Activated CD8-positive, alpha-beta T cell treated with anti-CD3 and anti-CD28 coated beads for 36 hours (primary cell): ENCODE results near the gene NEU3. TPM values are rescaled to one million over a fixed set of nuclear protein-coding genes. Genes with fewer than 3 reads are reported as not detected.
"Not testable (repeated sequence)": the region's sequence is repeated elsewhere in the genome, so short reads cannot be mapped to it uniquely, and the experiment has no call there.

Experiments used
- ATAC-seq: fragments of 200-7000 bp; cut with Tn5 transposase; one replicate; pipeline ENCODE4 v1.10.0; 2021; ENCODE audit warnings: mild to moderate bottlenecking, moderate library complexity
- CTCF ChIA-PET: fragments of 350-600 bp; sonication (Branson Sonifier 250); formaldehyde crosslinking; loops from one replicate; lab custom pipeline; 2021; ENCODE audit warnings: antibody characterized with exemption; lab: Charles Lee
- POLR2A ChIA-PET: fragments of 350-600 bp; sonication (Branson Sonifier 250); formaldehyde crosslinking; loops from one replicate; lab custom pipeline; 2021; ENCODE audit warnings: antibody characterized with exemption; lab: Charles Lee
- DNase-seq: peaks from one replicate; pipeline ENCODE4 v3.0.0-alpha.2; 2020
- H3K27ac Mint-ChIP-seq: one replicate; pipeline ENCODE4 v1.8.0; 2021; ENCODE audit warnings: mild to moderate bottlenecking, mixed read lengths
- H3K27me3 Mint-ChIP-seq: one replicate; pipeline ENCODE4 v1.8.0; 2021; ENCODE audit warnings: mixed read lengths
- H3K36me3 Mint-ChIP-seq: one replicate; pipeline ENCODE4 v1.8.0; 2021; ENCODE audit warnings: low read depth, mixed read lengths
- H3K4me1 Mint-ChIP-seq: one replicate; pipeline ENCODE4 v1.8.0; 2021; ENCODE audit warnings: low read depth, mixed read lengths
- H3K4me3 Mint-ChIP-seq: one replicate; pipeline ENCODE4 v1.8.0; 2021; ENCODE audit warnings: mild to moderate bottlenecking, moderate library complexity, mixed read lengths
- H3K9me3 Mint-ChIP-seq: one replicate; pipeline ENCODE4 v1.8.0; 2021; ENCODE audit warnings: mixed read lengths
- intact Hi-C: fragments of 100-400 bp; cut with micrococcal nuclease; formaldehyde crosslinking; loops from one replicate; pipeline ENCODE4 v1.10.0; 2022
- total RNA-seq, 2 experiments: library from RNA; stranded (reverse); gene quantifications; one replicate each; pipeline ENCODE4 v1.2.3, GENCODE V29; 2021
- TF ChIP-seq, protein P1 (sequence below): fragments of 200-600 bp; IDR thresholded peaks from one replicate; pipeline ENCODE4 v1.8.0; 2022; ENCODE audit warnings: antibody characterized with exemption, mild to moderate bottlenecking

Gene NEU3
- total RNA-seq, 2 experiments from 2014 or later = 18.6 to 19.4 TPM

DNA sequence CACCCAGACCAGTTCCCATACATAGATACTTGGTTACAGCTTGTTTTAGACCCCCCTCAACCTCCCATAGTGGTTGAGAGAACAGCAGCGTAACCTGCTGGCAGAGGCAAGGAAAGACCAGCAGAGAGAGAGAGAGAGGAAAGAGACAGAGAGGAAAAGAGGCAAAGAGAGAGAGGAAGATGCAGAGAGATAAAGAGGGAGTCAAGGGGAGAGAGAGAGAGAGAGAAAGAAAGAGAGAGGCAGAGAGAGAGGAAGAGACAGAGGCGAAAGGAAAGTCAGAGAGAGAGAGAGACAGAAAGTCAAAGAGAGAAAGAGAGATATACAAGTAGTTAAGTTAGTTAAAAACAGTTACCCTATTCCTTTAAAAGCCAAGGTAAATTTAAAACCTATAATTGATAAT, 52.5 kb downstream of the NEU3 start:
- Mint-ChIP-seq H3K4me3 (no peak overlapping the region), H3K36me3 (no peaks in the 10 kb centered on the region), H3K4me1 (no peaks in the 10 kb centered on the region), H3K27me3 (peaks cover 5% of the 10 kb centered on the region), H3K9me3 (peaks cover 5% of the 10 kb centered on the region), H3K27ac (no peak overlapping the region)
- CTCF ChIA-PET = no interaction called here
- DNase-seq (no peak), ATAC-seq (no peak)
- intact Hi-C loops = no loop called here
- POLR2A ChIA-PET = no interaction called here
- TF ChIP-seq, protein P1, sequence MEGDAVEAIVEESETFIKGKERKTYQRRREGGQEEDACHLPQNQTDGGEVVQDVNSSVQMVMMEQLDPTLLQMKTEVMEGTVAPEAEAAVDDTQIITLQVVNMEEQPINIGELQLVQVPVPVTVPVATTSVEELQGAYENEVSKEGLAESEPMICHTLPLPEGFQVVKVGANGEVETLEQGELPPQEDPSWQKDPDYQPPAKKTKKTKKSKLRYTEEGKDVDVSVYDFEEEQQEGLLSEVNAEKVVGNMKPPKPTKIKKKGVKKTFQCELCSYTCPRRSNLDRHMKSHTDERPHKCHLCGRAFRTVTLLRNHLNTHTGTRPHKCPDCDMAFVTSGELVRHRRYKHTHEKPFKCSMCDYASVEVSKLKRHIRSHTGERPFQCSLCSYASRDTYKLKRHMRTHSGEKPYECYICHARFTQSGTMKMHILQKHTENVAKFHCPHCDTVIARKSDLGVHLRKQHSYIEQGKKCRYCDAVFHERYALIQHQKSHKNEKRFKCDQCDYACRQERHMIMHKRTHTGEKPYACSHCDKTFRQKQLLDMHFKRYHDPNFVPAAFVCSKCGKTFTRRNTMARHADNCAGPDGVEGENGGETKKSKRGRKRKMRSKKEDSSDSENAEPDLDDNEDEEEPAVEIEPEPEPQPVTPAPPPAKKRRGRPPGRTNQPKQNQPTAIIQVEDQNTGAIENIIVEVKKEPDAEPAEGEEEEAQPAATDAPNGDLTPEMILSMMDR = no peak

DNA sequence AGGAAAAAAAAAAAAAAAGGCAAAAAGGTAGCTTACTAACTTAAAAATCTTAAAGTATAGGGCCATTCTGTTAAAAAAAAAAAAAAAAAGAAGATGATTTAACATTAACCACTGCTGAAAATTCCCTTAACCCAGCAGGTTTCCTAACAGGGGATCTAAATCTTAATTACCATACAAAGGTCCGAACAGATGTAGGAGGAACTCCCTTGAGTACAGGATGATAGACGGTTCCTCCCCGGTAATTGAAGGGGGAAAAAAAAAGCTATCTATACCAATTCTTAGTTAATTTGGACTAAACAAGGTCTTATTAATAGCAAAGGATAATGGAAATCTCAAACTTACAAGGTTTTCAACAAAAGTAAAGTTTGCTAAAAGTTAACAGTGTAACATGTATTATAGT, 53.1 kb downstream of the NEU3 start:
- ATAC-seq, intact Hi-C loops, H3K27ac Mint-ChIP-seq, CTCF ChIA-PET, POLR2A ChIA-PET, H3K4me3 Mint-ChIP-seq, H3K9me3 Mint-ChIP-seq, DNase-seq, H3K27me3 Mint-ChIP-seq, H3K36me3 Mint-ChIP-seq, H3K4me1 Mint-ChIP-seq: not testable (repeated sequence)

DNA sequence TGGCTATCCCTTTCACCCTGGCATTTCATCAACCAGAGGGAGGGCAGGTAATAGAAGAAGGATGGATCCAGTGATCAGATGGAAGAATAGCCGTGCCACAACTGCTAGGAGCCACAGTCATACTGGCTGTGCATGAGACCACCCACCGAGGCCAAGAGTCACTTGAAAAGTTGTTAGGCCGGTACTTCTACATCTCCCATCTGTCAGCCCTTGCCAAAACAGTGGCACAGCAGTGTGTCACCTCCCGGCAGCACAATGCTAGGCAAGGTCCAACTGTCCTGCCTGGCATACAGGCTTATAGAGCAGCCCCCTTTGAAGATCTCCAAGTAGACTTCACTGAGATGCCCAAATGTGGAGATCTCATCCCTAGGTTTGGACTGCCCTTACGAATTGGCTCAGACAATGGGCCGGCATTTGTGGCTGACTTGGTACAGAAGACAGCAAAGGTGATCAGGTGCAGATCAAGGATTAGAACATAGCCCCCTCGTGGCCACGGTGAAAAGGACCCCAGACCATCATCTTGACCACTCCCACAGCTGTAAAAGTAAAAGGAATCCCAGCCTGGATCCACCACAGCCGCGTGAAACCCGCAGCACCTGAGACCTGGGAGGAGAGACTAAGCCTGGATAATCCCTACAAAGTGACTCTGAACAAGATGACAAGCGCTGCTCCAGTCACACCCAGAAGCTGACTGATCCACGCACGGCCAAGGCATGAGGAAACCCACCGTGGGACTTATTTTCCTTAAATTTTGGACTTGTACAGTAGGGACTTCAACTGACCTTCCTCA, 55.8 kb downstream of the NEU3 start:
- H3K4me3 Mint-ChIP-seq, POLR2A ChIA-PET: not testable (repeated sequence)

DNA sequence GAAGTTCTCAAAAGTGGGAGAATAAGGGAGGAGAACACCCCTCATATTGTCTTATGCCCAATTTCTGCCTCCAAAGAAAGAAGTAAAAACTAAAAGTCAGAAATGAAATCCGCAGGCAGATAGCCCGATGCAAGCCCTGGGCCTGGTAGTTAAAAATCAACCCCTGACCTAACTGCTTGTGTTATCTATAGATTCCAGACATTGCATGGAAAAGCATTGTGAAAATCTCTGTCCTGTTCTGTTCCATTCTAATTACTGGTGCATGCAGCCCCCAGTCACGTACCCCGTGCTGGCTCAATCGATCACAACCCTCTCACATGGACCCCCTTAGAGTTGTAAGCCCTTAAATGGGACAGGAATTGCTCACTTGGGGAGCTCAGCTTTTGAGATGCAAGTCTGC, 57.9 kb downstream of the NEU3 start:
- not testable (repeated sequence) for H3K27me3 Mint-ChIP-seq
- CTCF ChIA-PET = interaction anchor here (1.6 kb wide), 2 partner anchors 15 to 24 kb away, joined by 4 read pairs; no protein-coding TSS in a partner anchor

More for the DNA sequence above, 55.8 kb downstream of the NEU3 start:
- DNase-seq, H3K27ac Mint-ChIP-seq, intact Hi-C loops, ATAC-seq, H3K27me3 Mint-ChIP-seq, H3K9me3 Mint-ChIP-seq, CTCF ChIA-PET, H3K36me3 Mint-ChIP-seq, H3K4me1 Mint-ChIP-seq: not testable (repeated sequence)

DNA sequence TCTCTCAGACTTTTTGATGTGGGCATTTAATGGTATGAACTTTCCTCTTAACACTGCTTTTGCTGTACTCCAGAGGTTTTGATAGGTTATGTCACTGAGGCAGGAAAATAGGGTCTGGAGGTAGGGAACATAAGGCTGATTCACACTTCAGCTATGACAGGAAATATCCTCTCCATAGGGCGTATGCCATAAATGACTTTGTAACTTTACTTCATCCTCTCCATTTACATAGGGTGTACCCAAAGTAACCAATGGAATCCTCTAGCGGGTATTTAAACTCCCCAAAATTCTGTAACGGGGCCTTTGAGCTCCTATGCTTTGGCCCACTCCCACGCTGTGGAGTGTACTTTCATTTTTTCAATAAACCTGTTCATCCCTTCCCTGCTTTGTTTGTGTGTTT, 58.5 kb downstream of the NEU3 start:
- ATAC-seq (no peak), DNase-seq (no peak)
- intact Hi-C loops = no loop called here
- TF ChIP-seq, protein P1 = no peak
- Mint-ChIP-seq H3K27ac (no peak overlapping the region), H3K36me3 (no peaks in the 10 kb centered on the region), H3K4me3 (no peak overlapping the region), H3K27me3 (no peaks in the 10 kb centered on the region), H3K9me3 (no peaks in the 10 kb centered on the region), H3K4me1 (no peaks in the 10 kb centered on the region)
- ChIA-PET POLR2A (interaction anchor here (1.1 kb wide), 1 partner anchor 17 kb away, joined by 3 read pairs; no protein-coding TSS in a partner anchor), CTCF (interaction anchor here (1.6 kb wide), 1 partner anchor 16 kb away, joined by 4 read pairs; no protein-coding TSS in a partner anchor)

More for the DNA sequence above, 57.9 kb downstream of the NEU3 start:
- H3K4me1 Mint-ChIP-seq, DNase-seq, intact Hi-C loops, H3K9me3 Mint-ChIP-seq, H3K27ac Mint-ChIP-seq, ATAC-seq, H3K4me3 Mint-ChIP-seq, H3K36me3 Mint-ChIP-seq: not testable (repeated sequence)
- POLR2A ChIA-PET = interaction anchor here (1.1 kb wide), 1 partner anchor 17 kb away, joined by 3 read pairs; no protein-coding TSS in a partner anchor

DNA sequence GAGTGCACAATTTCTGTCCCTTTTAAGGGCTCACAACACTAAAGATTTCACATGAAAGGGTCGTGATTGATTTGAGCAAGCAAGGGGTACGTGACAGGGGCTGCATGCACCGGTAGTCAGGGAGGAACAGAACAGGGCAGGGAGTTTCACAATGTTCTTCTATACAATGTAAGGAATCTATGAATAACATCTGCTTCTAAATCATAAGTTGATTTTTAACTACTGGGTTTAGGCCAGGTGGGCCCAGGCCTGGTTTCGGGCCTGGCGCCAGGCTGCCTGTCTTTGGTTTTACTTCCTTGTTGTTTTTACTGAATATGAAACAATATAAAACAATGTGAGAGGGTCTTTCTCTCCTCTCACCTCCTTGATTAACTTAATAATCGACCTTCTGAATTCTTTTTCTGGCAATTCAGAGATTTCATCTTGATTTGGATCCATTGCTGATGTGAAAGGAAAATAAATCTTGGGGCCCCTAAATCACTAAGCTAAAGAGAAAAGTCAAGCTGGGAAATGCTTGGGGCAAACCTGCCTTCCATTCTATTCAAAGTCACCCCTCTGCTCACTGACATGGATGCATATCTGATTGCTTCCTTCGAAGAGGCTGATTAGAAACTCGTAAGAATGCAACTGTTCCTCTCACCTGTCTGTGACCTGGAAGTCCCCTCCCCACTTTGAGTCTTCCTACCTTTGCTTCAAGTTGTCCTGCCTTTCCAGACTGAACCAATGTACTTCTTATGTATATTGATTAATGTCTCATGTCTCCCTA, 61.0 kb downstream of the NEU3 start:
- H3K36me3 Mint-ChIP-seq, intact Hi-C loops, ATAC-seq, POLR2A ChIA-PET, DNase-seq, H3K4me1 Mint-ChIP-seq, H3K27ac Mint-ChIP-seq, H3K4me3 Mint-ChIP-seq, H3K27me3 Mint-ChIP-seq: not testable (repeated sequence)
- peaks cover 12% of the 10 kb centered on the region for H3K9me3 Mint-ChIP-seq
- CTCF ChIA-PET = interaction anchor here (1.2 to 1.9 kb wide), 3 partner anchors 18 to 27 kb away, joined by 3 to 11 read pairs (median 4); no protein-coding TSS in a partner anchor
